H4 (cell line): Measurements from ENCODE around the gene STK26. TPM values are rescaled to one million over a fixed set of nuclear protein-coding genes. Genes with fewer than 3 reads are reported as not detected.
"Not testable (repeated sequence)": the region's sequence is repeated elsewhere in the genome, so short reads cannot be mapped to it uniquely, and the experiment has no call there.

Experiments used
- DNase-seq: peaks from one replicate; pipeline ENCODE4 v3.0.0-alpha.2; 2015; ENCODE audit warnings: low spot score
- total RNA-seq: library from RNA; depleted of rRNA; stranded (reverse); fragments of >200 nt; shearing (Covaris generic); gene quantifications from 2 replicates; pipeline ENCODE4 v1.2.3, GENCODE V29; 2014; rRNA removed

Gene STK26
- total RNA-seq, 1 experiment from 2014 or later: 31.5 TPM

DNA sequence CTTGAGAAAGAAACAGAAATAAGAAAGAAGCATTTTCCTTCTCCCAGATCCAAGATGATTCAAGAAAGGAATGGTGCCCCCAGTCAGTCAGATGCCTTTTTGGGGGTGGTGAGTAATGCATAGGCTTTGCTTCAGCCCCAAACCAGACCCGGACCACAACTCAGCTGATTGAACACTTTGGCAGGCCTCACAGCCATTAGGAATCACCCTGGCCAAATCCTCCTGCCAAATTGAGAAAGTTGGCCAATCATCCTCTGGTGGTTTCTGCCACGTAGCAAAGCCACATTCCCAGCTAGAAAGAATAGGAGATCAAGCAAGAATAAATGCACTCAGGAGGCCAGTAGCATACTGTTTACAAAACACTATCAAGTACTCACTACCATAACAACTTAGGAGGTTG, 71.1 kb downstream of the STK26 start:
- DNase-seq: no peak

DNA sequence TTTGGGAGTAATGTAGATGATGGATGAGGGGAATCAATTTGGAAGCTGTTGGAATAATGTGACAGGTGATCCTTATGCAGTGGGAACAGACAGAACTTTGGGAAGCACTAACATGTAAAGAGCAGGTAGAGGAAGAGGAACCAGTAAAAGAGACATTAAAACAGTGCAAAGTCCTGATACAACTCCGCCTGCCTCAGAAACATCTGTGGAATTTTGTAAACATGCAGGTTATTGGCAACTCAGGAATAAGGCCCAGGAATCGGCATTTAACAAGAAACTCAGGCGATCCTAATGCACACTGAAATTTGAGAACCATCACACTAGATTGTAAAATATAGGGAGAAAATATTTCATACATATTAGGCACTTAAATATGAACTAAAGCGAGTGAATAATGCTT, 75.6 kb downstream of the STK26 start:
- not testable (repeated sequence) for DNase-seq

DNA sequence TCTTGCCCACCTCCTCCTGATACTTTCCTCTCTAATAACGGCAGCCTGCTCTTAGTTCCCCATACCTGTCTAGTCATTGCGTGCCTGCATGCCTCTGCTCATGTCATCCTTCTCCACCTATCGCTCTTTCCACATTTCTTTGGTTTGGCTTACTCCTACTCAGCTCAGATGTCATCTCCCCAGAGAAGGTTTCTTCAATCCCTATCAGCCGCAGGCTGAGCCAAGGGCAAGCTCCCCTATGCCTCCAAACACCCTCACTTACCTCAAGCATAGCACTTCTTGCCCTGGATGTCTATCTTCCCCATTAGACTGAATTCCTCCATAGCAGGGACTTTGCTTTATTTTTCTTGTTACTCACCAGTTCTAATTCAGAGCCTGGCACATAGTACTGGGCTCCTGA, 78.1 kb downstream of the STK26 start:
- DNase-seq: no peak

DNA sequence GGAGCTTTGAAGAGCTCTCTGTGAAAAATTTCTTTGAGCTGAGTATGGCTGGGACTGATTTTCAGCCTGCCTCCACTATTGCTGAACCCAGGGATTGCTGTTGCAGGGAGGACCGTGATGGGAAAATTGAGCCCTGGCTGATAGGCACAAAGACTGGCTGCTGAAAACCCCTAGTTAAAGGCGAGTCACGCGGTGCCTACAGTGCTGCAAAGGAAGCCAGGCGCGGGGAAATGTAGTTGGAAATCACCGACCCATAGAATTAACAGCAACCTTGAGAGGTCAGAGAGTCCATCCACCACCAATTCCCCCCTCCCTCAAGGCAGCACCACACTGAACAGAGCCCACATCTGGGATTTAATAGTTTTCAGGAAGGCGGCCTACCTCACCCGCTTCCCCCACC, 78.7 kb downstream of the STK26 start:
- DNase-seq: no peak

DNA sequence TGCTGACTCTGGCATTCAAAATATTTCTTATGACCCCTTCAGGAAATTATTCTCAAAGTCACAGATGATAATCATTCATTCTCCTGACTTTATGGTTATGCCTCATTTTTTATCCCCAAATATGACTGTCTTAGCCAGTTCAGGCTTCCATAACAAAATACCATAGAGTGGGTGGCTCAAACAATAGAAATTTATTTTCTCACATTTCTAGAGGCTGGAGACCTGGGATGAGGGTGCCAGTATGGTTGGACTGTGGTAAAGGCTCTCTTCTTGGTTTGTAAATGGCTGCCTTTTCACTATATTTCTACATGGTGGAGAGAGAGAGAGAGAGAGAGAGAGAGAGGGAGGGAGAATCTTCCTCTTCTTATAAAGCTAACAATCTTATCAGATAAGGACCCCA, 84.2 kb downstream of the STK26 start:
- DNase-seq: no peak

DNA sequence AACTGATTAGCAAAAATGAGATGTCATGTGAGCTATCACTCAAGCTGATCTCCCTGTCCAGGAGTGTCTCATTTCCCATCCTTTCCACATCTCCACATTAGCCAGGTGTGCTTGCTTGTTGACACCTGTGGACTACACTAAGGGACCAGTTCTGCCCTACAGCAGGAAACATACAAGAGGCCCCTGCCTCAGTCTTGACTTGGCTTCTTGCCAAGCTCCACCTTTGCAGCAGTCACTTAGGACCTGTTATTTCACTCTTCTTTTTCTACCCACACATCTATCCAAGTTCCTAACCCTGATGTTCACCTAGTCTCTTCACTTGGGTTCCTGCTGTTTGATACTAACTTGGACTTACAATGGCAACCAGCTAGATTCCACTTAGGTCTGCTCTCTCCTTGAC, 91.5 kb downstream of the STK26 start:
- no peak for DNase-seq

DNA sequence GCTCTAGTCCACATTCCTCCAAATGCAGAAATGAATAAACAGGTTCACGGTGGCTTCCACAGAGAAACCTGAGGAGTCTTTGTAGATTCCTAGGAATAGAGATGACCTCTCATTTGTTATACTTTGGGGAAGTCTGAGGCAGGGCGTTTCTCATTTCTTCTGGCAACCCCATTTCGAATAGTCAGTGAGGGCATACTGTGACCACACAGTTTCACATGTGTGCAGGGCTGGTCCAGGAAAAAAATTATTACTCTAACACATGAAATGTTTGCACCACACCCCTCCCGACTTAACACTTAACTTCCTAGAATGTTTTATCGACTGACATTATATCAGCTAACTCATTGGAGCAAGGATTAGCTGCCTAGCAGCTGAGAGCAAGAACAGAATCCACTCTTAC, 92.7 kb downstream of the STK26 start:
- DNase-seq: no peak

DNA sequence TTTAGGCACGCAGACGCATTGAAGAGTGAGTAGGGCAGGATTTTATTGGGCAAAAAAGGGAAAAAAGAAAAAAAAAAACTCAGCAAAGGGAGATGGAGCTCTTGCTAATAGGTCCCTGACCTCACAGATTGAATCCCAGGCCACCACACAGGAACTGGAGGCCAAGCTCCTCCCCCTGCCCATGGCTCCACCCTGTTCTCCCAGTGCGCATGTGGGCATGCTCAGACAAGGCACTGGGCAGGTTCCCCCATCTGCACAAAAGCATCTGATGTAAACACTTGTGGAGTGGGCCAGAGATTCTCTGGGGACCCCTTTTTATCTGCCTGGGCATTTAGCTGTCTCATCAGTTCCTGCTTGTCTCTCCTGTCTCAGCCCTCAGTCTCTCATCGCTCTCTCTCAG, 95.3 kb downstream of the STK26 start:
- DNase-seq: no peak

DNA sequence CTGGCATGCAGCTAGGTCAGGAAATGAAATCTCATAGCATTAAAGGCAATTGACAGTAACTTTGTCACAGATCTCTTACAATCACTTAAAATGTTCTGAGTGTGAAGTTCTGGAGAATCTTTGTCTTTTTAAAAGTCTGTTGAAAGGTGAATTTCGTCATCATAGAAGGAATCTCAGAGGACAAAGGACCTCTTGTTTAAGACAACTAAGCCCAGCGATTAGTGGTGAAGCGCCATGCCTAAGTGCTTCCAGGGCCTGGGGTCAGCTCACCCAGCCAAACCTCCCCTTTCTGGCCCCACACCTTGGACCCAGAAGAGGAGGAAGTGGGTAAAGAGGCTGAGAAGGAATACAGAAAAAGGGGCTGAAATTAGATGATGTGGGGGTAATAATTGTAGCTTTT, 96.2 kb downstream of the STK26 start:
- DNase-seq: peak; percentile 7

DNA sequence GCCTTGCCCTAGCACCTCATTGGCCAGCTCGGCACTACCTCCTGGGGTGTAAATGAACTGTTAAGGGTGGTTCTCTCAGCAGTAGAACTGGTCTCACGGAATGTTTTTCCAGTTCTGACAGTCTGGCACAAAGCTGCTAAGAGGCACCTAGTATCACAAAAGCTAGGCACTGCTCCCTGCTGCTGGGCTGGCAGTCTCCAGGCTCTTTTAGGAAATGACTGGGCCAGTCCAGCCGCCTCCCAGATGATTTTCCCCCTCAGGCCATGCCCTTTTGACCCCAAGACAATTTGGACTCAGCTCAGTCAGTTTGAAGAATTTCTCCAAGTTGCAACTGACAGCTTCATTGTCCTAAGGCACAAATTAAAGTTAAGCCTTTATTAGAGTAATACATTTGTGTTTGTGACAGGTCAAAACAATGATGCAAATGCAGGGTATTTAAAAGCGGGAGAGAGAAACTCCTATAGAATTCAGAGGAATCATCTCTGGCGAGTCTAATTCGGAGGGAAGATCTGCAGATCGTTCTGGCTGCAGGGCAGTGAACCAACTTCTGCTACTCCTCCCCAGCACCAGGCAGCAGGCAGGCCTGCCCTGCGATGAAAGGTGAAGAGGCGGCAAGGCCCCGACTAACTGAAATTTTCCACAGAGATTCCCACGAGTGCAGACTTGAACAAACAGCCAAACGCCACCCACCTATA, 96.9 kb downstream of the STK26 start:
- DNase-seq: no peak

DNA sequence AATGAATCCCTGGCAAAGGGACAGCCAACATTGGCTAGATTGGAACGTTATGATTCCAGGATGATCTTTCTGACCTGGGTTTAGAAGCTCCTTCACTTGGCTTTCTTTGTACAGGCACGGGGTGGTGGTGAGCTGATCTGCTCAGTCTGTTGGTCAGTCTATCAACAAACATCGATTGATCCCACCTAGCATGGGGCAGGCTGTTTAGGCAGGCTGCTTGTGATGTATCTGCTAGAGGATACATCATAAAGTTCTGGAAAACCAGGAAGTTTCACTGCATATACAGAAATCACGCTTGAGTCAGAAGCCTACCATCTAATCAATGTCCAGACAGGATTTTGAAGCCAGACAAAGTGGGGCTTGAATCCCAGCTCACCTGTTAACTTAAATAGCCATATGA, 97.8 kb downstream of the STK26 start:
- no peak for DNase-seq

Other genes with a start within 250 kb of the STK26 start
- gene FRMD7, start 104.7 kb downstream of the STK26 start, total RNA-seq: not detected in 2 replicates
- gene RAP2C, start 196.1 kb downstream of the STK26 start, total RNA-seq: 22.5 and 32.6 TPM in 2 replicates